ENCODE measurements around the gene ANKMY1.

DNA sequence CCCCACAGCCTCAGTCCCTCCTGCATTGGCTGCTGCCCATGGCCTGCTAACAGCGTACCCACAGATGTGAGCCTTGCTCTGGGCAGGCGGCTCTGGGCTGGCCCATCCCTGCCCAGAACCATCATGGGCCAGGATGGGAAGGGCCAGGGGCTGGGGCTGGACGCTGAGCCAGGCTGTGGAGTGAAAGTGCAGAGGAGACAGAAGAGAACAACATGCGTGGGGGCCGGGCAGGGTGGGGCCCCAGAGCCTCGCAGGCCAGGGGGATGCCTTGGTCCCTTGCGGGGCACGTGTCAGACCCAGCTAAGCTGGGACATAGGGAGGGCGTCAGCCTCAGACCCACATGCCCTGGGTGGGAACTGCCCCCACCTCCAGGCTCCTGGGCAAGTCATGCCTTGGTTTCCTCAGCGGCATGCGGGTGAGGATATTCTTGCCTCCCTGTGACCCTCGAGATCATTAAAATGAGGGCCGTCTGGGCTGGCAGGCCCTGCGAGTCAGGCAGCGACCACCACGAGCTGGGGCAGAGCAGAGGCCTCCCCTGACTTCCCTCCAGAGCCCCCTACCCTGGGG, 95.0 kb downstream of the ANKMY1 start:
- TF ChIP-seq CTCF (IDR thresholded peaks at IDR 0.05) (no peak), SMC3 (IDR thresholded peaks at IDR 0.05) (no peak), CHD4 (IDR thresholded peaks at IDR 0.05; ENCODE audit: borderline replicate concordance) (no peak), ZFP36 (IDR thresholded peaks at IDR 0.05; ENCODE audit: borderline replicate concordance, partially characterized antibody) (no peak), POLR2A (IDR thresholded peaks at IDR 0.05; ENCODE audit: low read length) (no peak), E2F6 (IDR thresholded peaks at IDR 0.05; ENCODE audit: borderline replicate concordance, low read depth) (no peak), JUNB (IDR thresholded peaks at IDR 0.05) (no peak), MAFK (IDR thresholded peaks at IDR 0.05; ENCODE audit: partially characterized antibody) (no peak), JUN (IDR thresholded peaks at IDR 0.05) (no peak)
- TF ChIP-seq, protein P1, sequence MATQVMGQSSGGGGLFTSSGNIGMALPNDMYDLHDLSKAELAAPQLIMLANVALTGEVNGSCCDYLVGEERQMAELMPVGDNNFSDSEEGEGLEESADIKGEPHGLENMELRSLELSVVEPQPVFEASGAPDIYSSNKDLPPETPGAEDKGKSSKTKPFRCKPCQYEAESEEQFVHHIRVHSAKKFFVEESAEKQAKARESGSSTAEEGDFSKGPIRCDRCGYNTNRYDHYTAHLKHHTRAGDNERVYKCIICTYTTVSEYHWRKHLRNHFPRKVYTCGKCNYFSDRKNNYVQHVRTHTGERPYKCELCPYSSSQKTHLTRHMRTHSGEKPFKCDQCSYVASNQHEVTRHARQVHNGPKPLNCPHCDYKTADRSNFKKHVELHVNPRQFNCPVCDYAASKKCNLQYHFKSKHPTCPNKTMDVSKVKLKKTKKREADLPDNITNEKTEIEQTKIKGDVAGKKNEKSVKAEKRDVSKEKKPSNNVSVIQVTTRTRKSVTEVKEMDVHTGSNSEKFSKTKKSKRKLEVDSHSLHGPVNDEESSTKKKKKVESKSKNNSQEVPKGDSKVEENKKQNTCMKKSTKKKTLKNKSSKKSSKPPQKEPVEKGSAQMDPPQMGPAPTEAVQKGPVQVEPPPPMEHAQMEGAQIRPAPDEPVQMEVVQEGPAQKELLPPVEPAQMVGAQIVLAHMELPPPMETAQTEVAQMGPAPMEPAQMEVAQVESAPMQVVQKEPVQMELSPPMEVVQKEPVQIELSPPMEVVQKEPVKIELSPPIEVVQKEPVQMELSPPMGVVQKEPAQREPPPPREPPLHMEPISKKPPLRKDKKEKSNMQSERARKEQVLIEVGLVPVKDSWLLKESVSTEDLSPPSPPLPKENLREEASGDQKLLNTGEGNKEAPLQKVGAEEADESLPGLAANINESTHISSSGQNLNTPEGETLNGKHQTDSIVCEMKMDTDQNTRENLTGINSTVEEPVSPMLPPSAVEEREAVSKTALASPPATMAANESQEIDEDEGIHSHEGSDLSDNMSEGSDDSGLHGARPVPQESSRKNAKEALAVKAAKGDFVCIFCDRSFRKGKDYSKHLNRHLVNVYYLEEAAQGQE (IDR thresholded peaks at IDR 0.05), result no peak
